ENCODE measurements around the gene SRGAP2B.
"Not testable (repeated sequence)": the region's sequence is repeated elsewhere in the genome, so short reads cannot be mapped to it uniquely, and the experiment has no call there.

SRGAP2B gene

DNA sequence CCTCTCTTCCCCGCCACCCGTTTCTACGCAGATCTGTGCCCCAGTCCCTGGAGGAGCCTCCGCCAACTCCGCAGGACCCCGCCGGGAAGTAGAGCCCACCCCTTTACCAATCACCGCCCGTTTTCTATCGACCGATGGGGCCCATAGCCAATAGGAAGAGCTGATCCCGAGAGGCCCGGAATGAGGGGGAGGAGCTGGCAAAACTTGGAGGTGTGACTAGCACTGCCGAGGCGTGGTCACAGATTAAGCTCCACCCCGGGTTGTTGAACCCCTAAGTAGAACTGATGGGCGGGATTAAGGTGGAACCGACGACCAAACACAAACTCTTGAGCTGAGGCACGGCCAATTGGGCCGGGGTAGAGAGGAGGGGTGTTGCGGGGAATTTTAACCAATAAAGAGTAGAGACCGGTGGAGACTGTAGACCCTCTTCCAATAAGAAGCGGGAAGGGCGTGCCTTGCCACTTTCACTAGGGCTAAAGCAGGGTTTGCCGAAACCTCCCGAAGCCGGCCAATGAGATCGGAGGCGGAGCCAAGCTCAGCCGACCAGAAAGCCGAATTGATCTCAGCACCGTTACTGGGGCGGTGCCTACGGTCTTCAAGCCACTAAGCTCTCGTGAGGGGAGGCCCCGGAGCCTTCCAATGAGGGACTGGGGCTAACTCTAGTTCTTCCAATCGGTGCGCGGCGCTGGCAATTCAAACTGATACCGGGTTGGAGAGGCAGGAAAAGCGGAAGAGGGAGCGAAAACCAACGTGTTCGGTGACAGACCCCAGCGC is at the start of gene SRGAP2B, which contains the start of gene FAM72D:
TSS of gene SRGAP2B (minus strand) at position 45 of the 774 bp plus-strand sequence. CDS start 2,427 bp downstream, outside the sequence.
TSS of gene FAM72D (plus strand) at position 691 of the 774 bp plus-strand sequence. CDS start 874 bp downstream, outside the sequence.
- DNase-seq, result not testable (repeated sequence)

DNA sequence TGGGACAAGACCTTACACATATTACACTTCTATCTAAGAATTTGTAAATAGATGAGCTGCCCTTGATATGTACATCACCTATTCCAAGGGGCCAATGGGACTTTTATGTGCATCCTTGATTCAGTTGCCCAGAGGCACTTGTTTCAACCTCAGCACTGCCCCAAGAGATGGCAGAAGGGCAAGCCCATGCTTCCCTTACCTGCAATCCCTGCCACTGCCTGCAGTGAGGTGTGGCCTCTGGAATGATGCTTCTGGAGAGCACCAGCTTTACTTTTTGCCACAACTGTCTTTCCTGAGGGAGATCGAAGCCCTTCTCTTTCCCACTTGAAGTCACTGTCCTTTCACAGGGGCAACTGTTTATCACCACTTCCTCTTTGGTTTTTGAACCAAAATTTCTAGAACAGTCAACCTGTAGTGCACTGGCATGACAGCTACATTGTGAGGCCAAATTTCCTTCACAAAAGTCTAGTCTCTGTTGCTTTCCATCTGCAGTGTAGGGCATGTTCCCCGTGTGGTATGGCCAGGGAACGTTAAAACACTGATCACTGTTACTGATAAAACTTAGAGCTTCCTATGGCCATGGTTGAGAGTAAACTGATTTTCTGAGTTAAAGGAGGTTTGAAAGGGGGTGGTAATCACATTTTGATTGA is 49.3 kb upstream of the SRGAP2B start:
- not testable (repeated sequence) for DNase-seq

- not testable (repeated sequence) for DNase-seq
Observed at GRCh38 chr1:145140549-145140948, 45.4 kb upstream of the SRGAP2B start.

DNA sequence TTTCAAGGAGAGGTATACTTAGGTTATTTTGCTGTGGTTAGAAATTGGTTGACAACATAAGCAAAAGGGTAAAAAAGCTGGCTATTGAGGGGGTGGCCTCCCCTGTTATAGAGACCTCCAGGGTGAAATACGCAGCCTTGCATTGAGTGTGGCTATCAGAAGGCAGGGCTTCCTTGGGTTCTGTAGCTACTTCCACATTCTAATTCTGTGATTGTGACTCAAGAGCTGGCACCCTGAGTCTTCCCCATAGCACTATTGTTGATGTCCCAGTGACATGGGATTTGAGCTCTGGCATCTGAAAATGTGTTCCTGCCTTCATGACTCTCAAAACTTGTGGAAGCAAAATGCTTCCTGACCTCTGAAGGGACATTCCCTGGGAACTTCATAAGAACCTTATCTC is 39.3 kb upstream of the SRGAP2B start:
- DNase-seq, result not testable (repeated sequence)

GRCh38 chr1:145128697-145129469 is 33.8 kb upstream of the SRGAP2B start:
- DNase-seq, result not testable (repeated sequence)

DNA sequence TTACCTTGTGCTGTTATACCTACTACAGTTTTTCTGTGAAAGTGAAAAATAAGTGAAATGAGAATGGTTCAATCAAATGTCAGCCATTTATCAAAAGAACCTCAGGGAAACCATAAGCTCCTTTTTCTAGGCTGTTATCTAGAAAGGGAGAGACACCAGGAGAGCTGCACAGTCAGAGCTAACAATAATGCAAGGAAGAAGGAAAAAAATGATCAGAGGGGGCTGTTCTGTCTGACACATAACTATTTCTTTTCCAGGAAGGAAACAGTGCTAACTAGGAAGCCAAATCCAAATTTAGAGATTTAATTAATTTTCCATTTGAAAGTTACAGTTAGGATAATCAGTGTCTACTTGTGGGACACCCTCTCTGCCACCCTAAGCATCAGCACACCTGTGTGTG is 32.0 kb upstream of the SRGAP2B start:
- not testable (repeated sequence) for DNase-seq

GRCh38 chr1:145125112-145125511 is 30.0 kb upstream of the SRGAP2B start:
- not testable (repeated sequence) for DNase-seq

GRCh38 chr1:145123992-145124641 is 29.0 kb upstream of the SRGAP2B start:
- DNase-seq, result not testable (repeated sequence)

DNA sequence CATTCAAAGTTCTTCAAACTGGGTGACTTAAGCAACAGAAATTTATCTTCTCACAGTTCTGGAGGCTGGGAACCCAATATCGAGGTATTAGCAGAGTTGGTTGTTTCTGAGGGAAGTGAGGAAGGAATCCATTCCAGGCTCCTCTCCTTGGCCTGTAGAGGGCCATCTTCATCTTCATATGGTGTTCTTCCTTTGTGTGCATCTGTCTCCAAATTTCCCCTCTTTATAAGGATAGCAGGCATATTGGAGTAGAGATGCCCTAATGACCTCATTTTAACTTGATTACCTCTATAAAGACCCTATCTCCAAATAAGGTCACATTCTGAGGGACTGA is 27.9 kb upstream of the SRGAP2B start:
- DNase-seq, result not testable (repeated sequence)

DNA sequence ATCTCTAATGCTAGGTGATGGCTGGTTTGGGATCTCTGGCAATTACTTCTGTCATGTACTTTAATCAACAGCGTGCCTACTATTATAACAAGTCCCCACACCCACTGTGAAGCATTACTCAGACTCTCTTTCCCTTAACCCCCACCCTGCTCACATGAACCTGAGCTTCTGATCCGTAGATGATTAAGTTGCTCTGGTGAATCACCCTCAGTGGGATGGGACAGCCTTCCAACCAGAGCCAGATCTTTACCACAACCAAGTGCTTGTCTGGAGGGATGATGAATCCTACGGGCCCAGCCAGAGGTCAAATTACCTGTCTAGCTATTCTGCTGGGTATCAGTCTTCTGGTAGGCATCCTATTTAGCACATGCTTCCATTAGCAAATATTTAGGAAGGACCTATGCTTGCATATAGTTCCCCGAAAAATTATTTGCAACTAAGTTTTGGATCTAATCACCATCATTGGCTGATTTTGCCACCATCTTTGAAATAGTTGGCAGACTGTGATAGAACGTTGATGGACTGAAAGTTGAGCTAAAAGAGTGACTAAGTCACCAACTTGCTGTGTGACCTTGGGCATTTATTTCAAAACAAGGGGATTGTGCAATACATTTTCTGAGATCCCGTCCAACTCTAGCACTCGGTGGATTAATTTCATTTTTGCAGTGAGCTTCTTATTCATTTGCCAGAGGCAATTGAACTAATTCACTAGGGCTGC is 27.4 kb upstream of the SRGAP2B start:
- DNase-seq, result not testable (repeated sequence)

DNA sequence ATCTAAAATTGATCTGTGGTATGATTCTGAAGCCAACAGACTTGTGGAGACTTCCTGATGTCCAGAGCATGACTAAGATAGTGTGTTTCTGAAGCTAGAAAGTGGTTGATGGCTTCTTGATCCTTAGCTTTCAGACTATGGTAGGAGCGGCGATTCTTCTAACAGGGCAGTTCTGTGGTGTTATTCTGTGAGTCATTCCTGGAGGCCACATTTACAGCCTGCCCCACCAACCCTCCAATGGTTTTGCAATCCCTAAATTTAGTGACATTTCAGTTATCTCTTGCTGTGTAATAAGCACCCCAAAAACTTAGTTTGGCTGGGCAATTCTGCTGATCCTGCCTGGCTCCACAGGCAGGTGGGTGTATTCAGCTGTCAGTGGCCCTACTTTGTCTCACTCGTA is 24.7 kb upstream of the SRGAP2B start:
- DNase-seq, result not testable (repeated sequence)

- DNase-seq, result not testable (repeated sequence)
Observed at GRCh38 chr1:145115587-145116493, 20.7 kb upstream of the SRGAP2B start.

- DNase-seq, result not testable (repeated sequence)
Observed at GRCh38 chr1:145114560-145115057, 19.5 kb upstream of the SRGAP2B start.

DNA sequence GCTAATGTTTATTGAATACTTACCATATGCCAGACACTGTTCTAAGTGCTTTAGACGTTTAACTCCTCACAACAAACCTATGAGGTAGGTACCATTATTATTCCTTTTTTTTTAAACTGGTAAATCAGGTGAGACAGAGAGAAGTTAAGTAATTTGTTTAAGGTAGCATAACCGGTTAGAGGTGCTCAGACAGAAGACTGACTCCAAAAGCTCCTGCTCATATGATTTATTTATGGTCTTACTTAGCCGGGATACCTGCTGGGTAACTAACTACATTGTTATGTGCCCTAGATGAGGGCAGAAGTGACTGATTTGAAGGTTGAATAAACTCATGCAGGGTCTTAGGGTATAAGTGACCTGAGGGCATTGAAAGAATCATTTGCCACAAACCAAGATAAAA is 17.6 kb upstream of the SRGAP2B start:
- not testable (repeated sequence) for DNase-seq

DNA sequence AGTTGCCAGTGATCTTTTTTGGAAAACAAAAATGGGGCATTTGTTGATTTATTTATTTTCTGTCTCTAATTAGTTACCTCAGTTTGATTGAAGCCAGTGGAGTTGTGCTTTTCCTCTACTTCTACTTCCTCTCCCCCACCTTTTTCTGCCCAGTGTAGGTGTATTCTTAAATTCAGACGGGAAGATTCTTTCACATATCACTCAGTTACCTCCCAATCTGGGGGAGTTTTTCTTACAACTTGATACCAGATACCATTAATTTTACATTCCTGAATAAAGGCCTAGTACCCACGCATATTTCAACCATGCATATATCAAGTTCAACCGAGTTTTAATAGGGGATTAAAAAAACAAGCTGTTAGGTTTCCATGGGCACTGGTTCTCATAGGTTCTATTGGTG is 16.5 kb upstream of the SRGAP2B start:
- not testable (repeated sequence) for DNase-seq

DNA sequence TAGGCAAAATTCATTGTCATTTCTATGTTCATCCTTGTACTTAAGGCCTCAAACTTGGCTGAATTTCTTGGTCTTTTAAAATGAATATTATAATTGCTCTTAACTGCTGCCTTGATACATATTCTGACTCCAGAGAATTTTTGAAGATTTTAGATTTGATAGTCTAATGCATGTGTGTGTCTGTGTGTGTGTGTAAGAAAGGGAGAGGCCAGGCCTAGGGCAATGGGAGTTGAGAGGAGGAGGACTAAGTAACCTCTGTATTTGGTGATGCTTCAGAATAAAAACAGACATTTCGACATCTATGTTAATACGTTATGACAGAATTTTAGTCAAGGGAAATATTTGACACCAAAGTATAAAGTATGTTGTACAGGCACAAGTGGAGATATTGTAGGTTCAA is 8.2 kb upstream of the SRGAP2B start:
- not testable (repeated sequence) for DNase-seq

DNA sequence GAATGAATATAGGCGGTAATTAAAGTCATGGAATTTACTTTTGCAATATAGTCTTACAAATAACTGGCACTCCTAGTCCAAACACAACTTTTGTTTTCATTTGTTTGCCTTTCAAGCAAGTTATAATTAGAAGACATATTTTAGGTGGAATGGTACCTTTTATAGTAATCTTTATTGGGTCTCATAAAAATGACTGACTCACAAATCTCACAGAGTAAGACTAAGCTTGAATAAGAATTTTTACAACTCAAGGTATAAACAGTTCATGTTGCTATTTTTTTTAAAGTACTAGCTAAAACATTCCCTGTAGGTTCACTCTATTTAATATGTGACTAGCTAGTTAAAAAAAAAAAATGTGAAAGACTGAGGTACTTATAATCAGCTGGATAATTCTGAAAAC is 6.6 kb upstream of the SRGAP2B start:
- not testable (repeated sequence) for DNase-seq

- not testable (repeated sequence) for DNase-seq
Observed at GRCh38 chr1:145094655-145095211, 395 bp downstream of the SRGAP2B start.

GRCh38 chr1:145093517-145094149 is 1.5 kb downstream of the SRGAP2B start:
- DNase-seq, result not testable (repeated sequence)

Measured in NCI-H1694 treated with DMSO at 0.1 percent for 48 hours (cell line).